ENCODE measurements around the gene ABCA1. TPM values are rescaled to one million over a fixed set of nuclear protein-coding genes. Genes with fewer than 3 reads are reported as not detected.
A peak's percentile ranks its signal among the peaks of the same experiment; 100 is the strongest.
"Not testable (repeated sequence)": the region's sequence is repeated elsewhere in the genome, so short reads cannot be mapped to it uniquely, and the experiment has no call there.

The ABCA1 gene
- total RNA-seq, 1 experiment from 2014 or later: 11.6 TPM

DNA sequence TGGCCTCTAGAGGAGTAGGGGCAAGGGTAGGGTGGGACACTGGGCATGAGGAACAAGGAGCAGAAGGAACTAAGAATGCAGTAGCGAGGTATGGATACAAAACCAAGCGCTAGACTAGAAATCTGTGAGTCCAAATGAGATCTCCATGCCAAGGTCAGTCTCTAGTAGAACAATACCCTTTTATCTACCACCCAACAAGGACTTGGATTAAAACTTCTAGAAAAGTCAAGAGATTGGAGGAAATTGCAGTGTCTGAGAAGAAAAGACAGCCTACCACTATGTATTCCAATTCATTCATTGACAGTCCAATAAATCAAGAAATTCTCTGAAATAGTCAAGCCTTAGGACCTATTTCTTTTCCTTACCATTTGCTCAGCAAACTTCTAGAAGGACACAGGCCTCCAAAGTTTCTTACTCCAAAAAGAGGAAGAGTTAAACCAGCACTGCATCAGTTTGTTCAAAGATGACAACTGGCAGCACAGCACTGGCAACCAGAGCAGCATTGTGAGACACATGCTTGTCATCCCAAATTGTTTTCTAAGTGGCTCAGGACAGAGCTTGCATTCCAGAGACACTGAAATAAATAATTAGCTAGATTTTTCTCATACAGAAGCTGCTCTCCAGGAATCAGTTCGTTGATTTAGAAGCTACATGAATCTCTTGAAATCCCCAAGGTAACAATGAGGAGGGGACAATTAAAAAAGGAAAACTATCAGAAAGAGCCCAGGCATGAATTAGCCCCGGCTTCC is 22.6 kb downstream of the ABCA1 start:
- no peak for DNase-seq (ENCODE audit: low spot score)

DNA sequence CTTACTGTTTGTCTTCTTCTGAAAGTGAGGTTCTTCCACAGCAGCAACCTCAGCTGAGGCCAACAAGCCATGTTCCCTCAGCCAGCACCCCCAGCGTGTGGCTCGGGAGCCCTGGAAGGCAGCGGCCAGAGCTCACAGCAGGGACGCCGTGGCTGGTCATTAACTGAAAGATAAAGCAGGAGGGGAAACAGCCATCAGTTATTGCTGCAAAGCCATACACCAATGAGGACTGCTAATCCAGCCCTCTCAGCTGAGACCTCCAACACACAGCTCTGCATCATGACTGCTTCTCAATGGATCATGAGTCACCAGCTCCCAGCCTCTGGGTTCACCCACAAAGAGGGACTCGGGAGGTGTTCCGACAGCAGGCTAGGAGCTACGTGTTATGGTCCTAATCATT is 24.3 kb downstream of the ABCA1 start:
- no peak for DNase-seq (ENCODE audit: low spot score)

DNA sequence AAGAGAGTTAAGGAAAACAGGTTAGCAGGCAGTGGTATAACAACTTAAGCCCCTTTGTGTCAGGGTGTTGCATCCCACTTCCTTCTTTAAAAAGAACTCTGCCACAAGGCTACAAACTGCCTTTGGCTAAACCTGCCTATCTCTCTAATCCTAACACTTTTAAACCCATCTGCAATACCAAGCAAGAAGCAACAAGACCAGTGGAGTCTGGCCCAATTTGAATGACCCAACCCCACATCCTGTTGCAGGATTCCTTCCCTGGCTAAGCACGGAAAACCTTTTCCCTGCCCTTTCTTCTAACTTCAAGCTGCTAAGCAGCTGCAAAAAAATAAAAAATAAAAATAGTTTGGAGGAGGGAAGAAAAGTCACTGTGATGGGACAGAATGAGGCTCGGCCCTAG is 27.1 kb downstream of the ABCA1 start:
- no peak for DNase-seq (ENCODE audit: low spot score)

DNA sequence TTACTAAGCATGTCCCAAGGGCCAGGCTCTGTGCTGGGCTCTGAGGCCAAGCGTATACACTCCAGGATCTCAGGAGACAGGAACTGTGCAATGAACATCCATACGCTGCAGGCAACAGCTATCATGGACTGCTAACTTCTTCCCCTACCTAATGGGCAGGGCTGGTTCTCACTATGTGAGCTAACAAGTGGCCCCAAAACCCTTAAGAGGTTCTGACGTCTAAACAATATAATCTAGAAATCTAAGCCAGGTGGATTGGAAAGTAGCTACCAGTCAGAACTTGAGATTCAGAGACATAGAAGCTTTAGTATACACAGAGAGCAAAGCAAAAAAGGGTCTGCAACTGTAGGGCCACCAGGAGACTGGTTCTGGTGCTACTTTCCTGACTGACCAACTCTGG is 27.6 kb downstream of the ABCA1 start:
- DNase-seq (ENCODE audit: low spot score): no peak

DNA sequence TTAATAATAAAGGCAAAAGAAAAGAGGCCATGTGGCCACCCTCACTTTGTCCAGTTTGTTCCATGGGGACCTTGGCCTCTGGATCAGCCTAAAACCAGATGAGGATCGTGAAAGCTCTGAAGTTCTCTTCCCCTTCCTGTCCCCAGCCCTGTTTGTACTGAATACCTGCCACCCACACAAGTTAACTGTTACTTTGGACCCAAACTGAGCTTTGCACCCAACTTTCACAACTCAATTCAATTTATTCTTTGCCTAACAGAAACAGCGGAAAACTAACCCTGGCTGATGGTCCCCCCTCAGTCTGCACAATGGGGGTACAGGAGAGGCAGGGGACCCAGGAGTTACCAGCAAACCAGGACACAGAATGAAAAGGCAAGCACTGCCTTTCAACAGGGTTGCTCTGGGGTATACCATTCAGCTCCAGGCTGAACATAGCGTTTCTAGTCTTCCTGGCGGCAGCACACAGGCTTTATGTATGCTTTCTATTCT is 28.2 kb downstream of the ABCA1 start:
- no peak for DNase-seq (ENCODE audit: low spot score)

DNA sequence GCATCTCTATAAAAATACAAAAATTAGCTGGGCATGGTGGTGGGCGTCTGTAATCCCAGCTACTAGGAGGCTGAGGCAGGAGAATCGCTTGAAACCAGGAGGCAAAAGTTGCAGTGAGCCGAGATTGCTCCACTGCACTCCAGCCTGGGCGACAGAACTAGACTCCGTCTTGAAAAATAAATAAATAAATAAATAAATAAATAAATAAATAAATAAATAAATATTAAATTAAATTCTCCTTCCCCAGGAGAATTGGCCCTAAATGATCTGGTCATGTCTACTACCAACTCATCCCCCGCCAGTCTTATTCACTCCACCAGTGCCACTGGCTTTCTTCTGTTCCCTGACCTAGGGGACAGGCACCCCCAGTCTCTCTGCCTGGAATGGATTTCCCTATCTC is 29.6 kb downstream of the ABCA1 start:
- not testable (repeated sequence) for DNase-seq (ENCODE audit: low spot score)

DNA sequence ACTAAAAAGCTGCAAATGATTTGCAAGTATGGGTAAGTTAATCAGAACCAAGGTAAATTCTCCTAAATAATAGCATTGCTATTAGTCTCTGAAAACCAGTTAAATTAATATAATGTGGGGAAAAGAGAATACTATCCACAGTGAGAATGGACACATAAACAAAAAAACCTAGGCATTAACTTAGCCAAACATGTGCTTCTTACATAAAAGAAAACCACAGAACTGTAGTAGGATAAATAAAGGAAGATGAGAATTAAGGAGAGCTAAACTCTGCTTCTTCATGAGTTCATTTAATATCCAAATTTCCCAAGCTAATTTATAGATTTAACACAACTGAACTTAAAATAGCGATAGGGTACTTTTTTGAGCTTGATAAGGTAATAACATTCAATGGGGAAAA is 31.8 kb downstream of the ABCA1 start:
- DNase-seq (ENCODE audit: low spot score): no peak

DNA sequence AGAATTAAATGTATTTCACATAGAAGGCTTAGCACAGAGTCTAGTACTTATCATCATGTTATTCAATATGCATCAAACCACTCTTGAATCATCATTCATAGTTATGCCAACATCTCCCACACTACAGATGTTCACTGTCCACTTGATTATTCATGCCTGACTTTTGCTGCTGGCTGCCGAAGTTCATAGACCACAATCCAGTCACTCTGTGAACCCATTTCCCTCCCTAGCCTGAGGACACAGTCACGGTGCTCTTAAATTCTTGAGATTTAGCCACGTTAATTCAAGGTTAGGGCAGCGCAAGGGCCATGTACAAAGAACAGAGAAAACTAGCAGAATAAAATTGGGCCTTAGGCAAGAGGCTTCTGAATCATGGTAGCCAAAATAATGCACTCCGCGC is 32.4 kb downstream of the ABCA1 start:
- peak; percentile 52 for DNase-seq (ENCODE audit: low spot score)

DNA sequence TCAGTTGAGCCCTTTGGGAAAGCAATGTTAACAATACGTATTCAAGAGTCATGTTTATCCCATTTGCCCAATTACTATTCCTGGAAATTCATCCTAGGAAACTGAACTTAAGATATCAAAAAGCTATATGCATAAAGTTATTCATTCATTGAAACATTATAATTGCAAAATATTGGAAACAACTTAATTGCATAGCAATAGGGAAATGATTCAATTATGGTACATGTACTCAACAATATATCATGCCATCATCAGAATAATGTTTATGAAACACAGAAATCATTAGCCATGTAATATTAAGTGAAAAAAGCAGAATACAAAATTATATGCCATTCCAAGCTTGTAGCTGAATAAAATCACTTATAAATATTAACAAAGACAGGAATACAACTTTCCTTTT is 35.3 kb downstream of the ABCA1 start:
- no peak for DNase-seq (ENCODE audit: low spot score)

DNA sequence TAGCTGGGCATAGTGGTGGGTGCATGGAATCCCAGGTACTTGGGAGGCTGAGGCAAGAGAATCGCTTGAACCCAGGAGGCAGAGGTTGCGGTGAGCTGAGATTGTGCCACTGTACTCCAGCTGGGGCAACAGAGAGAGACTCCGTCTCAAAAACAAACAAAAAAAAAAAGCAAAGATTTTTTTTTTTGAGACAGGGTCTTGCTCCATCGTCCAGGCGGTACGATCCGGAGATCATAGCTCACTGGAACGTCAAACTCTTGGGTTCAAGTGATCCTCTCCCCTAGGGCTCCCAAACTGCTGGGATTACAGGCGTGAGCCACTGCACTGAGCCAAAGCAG is 37.6 kb downstream of the ABCA1 start:
- no peak for DNase-seq (ENCODE audit: low spot score)

DNA sequence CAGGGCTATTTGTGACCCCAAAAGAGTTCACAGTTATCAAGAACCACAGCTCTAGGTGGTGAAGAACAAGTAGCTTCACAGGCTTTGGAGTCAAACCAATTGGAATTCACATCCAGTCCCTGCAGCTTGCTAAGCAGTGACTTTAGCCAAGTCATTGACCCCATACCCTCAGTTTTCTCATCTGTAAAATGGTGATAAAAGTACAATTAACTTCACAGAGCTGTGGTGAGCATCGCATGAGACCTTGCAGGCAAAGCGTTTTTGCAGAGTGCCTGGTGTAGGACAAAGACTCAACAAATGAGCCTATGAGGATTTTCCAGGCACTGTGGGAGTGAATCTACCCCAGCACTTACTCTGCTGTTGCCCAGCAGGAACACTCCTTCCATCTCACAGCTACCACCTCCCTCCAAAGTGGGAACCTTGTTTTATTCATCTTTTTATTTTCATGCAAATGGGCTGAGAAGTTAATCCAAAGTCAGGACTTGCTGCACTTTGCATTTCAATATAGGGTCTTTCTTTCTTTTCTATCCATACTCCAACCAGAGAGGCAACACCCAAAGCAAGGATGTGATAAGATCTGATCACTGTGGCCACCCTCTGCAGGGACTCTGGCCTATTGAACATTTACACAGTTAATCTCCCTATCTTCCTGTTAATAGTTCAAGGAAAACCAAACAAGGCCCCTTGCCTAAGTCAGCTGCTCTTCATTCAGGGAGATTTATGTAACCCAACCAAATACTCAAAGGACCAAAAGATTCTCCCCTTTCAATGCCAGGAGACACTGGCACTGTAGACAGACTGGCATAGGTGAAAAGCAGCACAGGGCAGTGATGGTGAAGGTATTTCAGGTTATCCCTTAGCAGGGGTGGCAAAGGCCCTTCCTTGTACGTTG is 41.9 kb downstream of the ABCA1 start:
- no peak for DNase-seq (ENCODE audit: low spot score)

DNA sequence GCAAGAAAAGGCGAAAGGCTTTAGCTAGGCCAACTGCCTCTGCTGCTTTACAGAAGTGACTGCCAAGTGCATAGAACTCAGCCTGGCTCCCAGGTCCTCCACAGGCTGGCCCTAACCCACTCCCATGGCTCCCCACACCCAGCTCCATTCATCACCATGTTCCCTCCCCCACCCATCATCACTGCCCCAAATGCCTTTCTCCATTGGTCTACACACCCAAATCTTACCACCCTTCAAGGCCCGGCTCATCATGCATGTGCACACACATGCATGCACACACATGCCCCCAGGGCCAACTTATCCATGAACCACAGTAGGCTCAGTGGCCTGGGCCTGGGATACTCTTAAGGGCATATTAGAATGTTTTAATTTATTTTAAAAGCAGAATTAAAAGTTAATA is 44.8 kb downstream of the ABCA1 start:
- DNase-seq (ENCODE audit: low spot score): no peak

DNA sequence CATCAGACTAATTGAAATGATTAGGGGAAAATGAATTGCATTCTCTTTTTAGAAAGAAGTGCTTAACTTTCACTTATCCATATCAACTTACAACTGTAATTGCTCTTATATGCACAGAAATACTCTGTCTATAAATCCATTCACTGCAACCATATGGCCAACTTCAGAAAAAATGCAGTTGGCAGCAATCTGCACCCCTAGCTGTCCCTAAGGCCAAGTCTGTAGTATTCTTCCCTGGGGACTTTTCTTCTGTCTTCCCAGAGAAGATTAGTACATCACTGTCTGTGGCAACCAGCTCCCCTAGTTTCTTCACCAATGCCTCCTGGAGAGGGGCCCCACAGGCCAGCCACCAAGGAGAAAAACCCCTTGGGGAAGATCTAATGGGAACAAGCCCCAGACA is 45.4 kb downstream of the ABCA1 start:
- DNase-seq (ENCODE audit: low spot score): no peak

DNA sequence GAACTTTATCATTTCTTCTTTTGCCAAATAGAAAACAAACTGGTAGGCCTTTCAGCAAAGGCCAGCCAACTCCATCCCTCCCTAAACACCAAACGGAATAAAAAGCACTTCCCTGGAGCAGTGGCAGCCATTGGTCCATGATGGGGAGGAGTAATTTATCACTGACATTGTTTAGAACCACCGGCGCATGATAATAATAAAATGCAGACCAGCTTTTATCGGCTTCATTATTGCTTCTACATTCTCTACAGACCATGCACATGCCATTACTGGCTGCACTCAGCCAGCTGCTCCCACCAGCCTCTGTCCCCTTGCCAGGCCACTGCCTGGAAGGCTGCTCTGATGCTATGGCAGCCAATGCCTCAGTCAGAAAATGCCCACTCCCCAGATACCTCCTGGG is 45.9 kb downstream of the ABCA1 start:
- no peak for DNase-seq (ENCODE audit: low spot score)

DNA sequence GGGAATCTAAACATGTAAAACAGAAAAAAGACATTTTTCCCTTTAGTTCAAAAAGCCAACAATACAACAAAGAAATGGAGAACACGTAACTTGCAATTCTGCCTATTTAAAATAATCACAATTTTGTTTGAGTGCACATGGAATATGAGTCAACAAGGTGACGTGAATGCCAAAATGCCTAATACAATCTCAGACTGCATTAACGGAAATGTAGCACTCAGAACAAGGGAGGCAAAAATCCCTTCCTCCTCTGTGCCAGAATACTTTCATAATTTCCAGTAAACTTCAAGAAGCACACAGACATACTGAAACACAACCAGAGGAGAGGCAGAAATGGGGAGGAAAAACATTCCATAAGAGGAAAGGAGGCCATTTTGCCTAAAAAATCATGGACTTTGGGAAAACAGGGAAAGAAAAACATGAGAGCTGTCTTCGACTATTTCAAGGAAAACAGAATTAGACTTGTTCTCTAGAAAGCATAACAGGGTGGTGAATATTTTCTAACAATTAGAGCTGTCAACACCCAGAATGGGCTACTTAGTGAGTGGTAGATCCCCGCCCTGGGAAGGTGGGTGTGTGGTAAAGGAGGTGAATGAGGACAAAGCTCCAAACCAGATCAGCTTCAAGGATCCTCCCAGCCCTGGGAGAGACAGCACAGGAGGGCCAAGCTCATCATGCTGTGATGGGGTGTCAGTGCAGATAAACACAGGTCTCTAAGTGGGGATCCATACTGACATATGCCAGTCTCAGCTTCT is 48.2 kb downstream of the ABCA1 start:
- DNase-seq (ENCODE audit: low spot score): no peak

DNA sequence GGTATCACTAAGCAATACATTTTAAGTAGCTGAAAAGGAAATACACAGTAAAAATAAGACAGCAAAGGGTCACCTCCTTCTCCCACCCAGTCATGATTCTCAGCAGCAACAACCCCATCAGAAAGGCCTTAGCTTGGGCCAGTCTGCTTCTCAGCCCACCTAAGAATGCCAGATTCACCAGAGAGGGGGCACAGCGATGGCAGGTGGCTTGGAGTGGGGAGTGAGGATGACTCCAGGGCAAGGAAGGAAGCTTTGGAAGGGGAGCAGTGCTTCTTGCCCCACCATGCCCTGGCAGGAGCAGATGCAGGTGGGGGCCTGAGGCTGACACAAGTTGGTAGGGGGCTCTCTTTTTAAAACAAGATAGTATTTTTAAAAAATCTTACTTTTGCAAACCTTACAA is 51.4 kb downstream of the ABCA1 start:
- no peak for DNase-seq (ENCODE audit: low spot score)

DNA sequence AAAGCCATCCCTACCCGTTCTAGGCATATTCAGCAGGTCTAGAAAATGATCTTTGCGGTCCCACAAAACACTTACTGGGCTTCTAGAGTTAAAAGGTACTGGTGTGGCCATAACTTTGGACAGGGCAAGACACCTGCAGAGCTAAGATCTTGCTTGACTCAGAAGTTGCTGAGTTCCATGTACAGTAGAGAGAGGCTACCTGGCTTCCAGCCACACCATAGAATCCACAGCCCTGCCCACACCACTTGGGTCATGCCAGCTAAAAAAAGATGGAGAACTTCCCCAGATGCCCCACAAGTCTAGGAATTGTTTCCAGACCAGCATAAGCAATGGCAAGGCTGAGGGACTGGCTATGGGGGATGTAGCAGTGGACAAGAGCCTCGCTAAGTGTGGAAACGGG is 52.1 kb downstream of the ABCA1 start:
- DNase-seq (ENCODE audit: low spot score): no peak

DNA sequence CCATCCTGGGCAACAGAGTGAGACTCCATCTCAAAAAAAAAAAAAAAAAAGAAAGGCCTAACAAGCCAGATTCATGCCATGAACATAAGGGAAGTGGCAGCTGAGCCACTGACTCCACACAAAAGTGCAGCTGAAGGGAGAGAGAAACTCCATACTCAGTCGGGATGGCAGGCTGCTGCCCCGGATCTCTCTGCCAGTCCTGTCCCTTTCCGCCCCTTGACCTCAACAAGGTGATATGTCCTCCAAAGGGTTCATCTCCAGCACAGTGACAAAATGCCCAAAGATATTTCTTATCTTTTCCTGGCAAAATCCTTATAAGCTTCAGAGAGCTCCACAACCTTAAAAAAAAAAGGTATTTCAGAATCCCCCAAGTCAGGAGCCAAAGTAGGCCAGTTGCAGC is 52.6 kb downstream of the ABCA1 start:
- DNase-seq (ENCODE audit: low spot score): no peak

DNA sequence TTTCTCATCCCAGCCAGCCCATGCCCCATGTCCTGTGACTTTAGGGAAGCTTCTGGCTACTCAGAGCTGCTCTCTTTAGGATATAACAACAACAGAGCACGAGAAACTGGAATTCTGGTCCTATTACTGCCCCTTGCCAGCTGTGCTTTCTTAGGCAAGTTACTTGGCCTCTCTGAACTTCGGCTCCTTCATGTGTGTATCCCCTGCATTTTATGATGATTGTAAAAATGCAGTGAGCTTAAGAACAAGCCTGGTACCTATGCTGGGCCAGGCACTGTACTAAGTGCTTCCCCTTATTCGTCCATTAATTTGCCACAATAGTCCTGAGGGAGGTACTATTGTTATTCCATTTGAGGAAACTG is 54.5 kb downstream of the ABCA1 start:
- DNase-seq (ENCODE audit: low spot score): no peak

DNA sequence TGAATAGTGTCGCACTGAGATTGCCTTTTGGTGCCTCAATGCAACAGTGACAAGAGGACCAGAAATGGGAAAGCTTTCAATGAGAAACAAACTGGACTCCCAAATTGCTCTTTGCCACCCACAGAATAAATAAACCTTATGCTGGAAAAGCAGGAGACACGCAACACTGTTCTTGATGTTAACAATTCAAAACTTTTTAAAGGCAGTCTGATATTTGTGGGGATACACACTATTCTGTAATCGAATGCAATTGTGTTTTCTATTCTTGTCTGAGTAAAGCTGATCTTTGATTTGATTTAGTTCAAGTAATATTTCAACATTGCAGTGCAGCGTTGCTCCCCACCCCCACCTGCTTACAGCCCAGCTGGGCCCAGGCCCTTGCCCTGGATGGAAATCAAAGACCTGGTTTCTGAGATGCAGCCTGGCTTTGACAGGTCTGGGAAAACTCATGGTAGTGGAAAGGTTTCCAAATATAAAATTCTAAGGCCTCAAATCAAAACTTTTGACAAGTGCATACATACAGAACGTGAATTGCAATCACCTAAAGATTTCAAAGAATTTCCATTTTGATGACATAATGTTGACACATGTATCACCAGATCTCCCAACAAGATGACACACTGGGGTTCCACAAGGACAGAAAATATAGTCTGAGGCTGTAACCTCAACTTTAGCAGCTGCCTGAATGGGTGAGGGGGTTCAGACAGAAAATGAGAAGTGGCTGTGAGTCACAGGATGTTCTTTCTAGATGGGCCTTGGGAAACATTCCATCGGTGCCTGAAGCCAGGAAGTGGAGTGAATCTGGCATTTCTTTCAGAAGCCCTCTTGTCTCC is 55.1 kb downstream of the ABCA1 start:
- peak; percentile 75 for DNase-seq (ENCODE audit: low spot score)

DNA sequence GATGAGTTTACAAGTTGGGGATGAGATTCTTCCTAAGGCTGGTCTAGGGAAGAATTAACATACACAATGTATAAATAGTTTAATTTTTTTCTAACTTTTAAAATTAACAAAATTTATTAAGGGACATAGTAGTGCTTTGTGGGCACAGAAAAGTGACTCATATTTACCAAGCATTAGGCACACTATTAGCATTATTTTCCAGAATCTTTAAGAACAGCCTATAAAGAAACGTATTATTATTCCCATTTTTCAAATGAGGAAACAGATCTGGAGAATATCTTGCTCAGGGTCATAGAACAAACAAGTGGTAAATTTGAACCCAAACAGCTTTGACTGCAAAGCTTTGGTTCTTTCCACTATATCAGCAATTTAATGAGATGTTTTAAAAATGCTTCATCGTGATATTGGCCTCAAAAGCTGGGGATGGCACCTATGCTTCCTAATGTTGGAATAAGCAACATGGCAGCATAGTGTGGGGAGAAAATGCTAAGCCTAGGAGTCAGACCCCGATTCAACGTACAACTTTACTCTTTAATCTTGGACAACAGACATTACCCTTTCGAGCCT is 55.9 kb downstream of the ABCA1 start:
- DNase-seq (ENCODE audit: low spot score): no peak

Data from H4 (cell line).